Activated T-cell treated with anti-CD3 and anti-CD28 coated beads, Interleukin-2, amount 50 U/mL, for 24 hours (primary cell): ENCODE results near the gene POLR3H.

ENCODE experiments used
- DNase-seq: peaks from one replicate; pipeline ENCODE4 v3.0.0-alpha.2; 2020
- H3K27ac Mint-ChIP-seq: 2 replicates; pipeline ENCODE4 v1.8.0; 2020; ENCODE audit warnings: mild to moderate bottlenecking, mixed read lengths
- H3K27me3 Mint-ChIP-seq: 2 replicates; pipeline ENCODE4 v1.8.0; 2020; ENCODE audit warnings: mixed read lengths
- H3K36me3 Mint-ChIP-seq: 2 replicates; pipeline ENCODE4 v1.8.0; 2020; ENCODE audit warnings: low read depth, mixed read lengths
- H3K4me1 Mint-ChIP-seq: 2 replicates; pipeline ENCODE4 v1.8.0; 2020; ENCODE audit warnings: low read depth, mixed read lengths
- H3K4me3 Mint-ChIP-seq: 2 replicates; pipeline ENCODE4 v1.8.0; 2020; ENCODE audit warnings: mild to moderate bottlenecking, moderate library complexity, mixed read lengths
- H3K9me3 Mint-ChIP-seq: 2 replicates; pipeline ENCODE4 v1.8.0; 2020; ENCODE audit warnings: mixed read lengths

The POLR3H gene

GRCh38 chr22:41524809-41525449, 19.3 kb downstream of the POLR3H start:
- H3K36me3 Mint-ChIP-seq: peaks cover 84% of the 10 kb centered on the region
- no peak overlapping the region for H3K4me3 Mint-ChIP-seq
- no peaks in the 10 kb centered on the region for H3K9me3 Mint-ChIP-seq
- H3K4me1 Mint-ChIP-seq: peaks cover 18% of the 10 kb centered on the region
- DNase-seq: peak; percentile 73
- H3K27me3 Mint-ChIP-seq: no peaks in the 10 kb centered on the region
- H3K27ac Mint-ChIP-seq: peak overlapping the region; percentile 89

DNA sequence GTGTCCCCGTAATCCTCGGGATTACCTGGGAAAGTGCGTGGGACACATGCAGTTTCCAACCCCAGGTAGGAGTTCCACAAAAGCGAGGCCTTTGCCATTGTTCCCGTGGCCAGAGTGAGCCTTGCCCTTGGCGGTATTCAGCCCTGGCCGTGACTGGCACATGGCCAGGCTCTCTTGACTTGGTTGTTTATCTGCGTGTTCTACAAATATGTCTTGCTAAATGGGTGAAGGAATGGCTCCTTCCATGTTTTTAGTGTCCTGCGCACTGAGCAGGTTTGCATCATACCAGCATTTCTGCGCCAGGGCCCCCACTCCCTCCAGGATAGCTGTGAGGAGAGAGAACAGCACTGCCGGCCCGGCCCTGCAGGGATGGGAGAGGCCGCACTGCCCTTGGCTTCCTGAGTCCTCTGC, 20.0 kb downstream of the POLR3H start:
- peaks cover 84% of the 10 kb centered on the region for H3K36me3 Mint-ChIP-seq
- H3K27me3 Mint-ChIP-seq: no peaks in the 10 kb centered on the region
- no peaks in the 10 kb centered on the region for H3K9me3 Mint-ChIP-seq
- no peak overlapping the region for H3K4me3 Mint-ChIP-seq
- peak; percentile 44 for DNase-seq
- H3K4me1 Mint-ChIP-seq: peaks cover 18% of the 10 kb centered on the region
- H3K27ac Mint-ChIP-seq: peak overlapping the region; percentile 89

DNA sequence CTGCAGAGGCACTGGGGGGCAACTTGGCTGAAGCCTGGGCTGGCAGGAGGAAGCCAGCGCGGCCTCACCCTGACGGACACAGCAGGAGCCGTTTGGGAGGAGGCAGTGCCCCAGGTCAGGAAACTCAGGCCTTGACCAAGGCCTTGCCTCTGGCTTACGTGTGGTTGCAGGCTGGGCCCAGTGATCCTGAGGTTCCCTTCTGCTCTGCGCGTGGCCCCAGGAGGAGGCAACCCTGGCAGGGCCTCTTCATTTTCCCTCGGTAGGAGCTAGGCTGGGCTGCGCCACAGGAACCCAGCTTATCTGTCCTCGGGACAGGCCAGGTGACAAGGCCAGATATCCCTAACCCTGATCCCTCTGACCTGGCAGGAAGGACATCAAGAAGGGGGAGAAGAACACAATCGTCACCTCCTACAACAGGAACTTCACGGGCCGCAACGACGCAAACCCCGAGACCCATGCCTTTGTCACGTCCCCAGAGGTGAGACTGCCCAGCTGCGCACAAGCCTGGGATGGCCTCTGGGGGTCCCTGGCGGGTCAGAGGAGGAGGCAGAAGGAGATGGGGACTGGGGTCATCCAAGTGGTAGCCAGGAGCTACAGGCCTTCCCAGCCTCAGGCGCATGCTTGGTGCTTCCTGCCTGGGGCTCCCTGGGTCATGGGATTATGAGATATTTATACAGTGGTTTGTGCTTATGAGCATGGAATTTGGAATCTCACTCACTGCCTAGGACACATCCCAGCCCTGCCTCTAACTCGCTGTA, 20.6 kb downstream of the POLR3H start:
- H3K9me3 Mint-ChIP-seq: no peaks in the 10 kb centered on the region
- peaks cover 17% of the 10 kb centered on the region for H3K4me1 Mint-ChIP-seq
- H3K27ac Mint-ChIP-seq: peak overlapping the region; percentile 89
- no peaks in the 10 kb centered on the region for H3K27me3 Mint-ChIP-seq
- DNase-seq: peak; percentile 37
- H3K36me3 Mint-ChIP-seq: peaks cover 81% of the 10 kb centered on the region
- no peak overlapping the region for H3K4me3 Mint-ChIP-seq

GRCh38 chr22:41522813-41523212, 21.5 kb downstream of the POLR3H start:
- Mint-ChIP-seq H3K9me3 (no peaks in the 10 kb centered on the region), H3K36me3 (peaks cover 81% of the 10 kb centered on the region)

GRCh38 chr22:41521126-41521525, 23.1 kb downstream of the POLR3H start:
- Mint-ChIP-seq H3K4me1 (peaks cover 28% of the 10 kb centered on the region), H3K4me3 (no peak overlapping the region), H3K27me3 (no peaks in the 10 kb centered on the region), H3K36me3 (peaks cover 80% of the 10 kb centered on the region), H3K9me3 (no peaks in the 10 kb centered on the region), H3K27ac (peak overlapping the region; percentile 18)
- no peak for DNase-seq

More at GRCh38 chr22:41522813-41523212, 21.5 kb downstream of the POLR3H start:
- no peak for DNase-seq
- Mint-ChIP-seq H3K27me3 (no peaks in the 10 kb centered on the region), H3K27ac (peak overlapping the region; percentile 89), H3K4me3 (no peak overlapping the region), H3K4me1 (peaks cover 16% of the 10 kb centered on the region)

- DNase-seq: no peak
- H3K27ac Mint-ChIP-seq: peak overlapping the region; percentile 82
- H3K27me3 Mint-ChIP-seq: no peaks in the 10 kb centered on the region
- peaks cover 11% of the 10 kb centered on the region for H3K4me1 Mint-ChIP-seq
- H3K4me3 Mint-ChIP-seq: no peak overlapping the region
- H3K9me3 Mint-ChIP-seq: no peaks in the 10 kb centered on the region
- peaks cover 81% of the 10 kb centered on the region for H3K36me3 Mint-ChIP-seq
Measured at GRCh38 chr22:41518048-41518347, 26.3 kb downstream of the POLR3H start.

DNA sequence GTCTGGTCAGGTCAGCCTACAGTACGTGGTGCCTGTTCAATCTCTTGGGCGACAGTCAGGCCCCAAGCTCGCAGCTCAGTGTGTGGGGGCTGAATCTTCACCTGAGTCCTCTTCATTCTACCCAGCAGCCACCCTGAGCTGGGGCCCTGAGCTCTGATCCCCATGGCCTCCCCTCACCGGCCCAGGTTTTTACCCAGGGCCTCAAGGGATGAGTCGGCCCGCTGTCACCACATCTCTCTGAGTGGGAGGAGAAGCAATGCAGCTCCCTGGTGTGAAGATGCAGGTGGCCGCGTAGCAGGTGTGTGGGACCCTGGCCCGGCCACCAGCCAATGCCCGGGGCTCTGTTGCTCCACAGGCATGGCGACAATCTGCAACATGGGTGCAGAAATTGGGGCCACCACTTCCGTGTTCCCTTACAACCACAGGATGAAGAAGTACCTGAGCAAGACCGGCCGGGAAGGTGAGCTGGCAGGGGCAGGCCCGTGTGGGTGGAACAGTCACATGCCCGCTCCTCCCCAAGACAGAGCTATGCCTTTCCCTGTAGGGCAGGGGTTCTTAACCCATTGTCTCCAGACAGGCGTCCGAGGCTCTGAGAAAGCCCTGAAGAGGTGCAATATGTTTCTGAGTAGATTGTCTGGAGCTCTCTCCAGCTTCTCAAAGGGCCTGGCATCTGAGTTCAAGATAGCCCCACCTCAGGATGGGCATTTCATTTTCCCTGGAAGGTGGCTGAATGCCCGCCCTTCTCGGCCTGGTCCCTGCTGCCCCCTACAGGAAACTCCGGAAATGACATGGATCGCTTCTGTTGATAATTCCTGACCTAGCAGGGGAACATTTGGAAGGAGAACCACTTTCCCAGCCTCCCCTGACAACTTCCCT, 26.9 kb downstream of the POLR3H start:
- no peaks in the 10 kb centered on the region for H3K9me3 Mint-ChIP-seq
- peak; percentile 56 for DNase-seq
- H3K27ac Mint-ChIP-seq: peak overlapping the region; percentile 82
- H3K27me3 Mint-ChIP-seq: no peaks in the 10 kb centered on the region
- H3K36me3 Mint-ChIP-seq: peaks cover 81% of the 10 kb centered on the region
- H3K4me1 Mint-ChIP-seq: peaks cover 11% of the 10 kb centered on the region
- no peak overlapping the region for H3K4me3 Mint-ChIP-seq

DNA sequence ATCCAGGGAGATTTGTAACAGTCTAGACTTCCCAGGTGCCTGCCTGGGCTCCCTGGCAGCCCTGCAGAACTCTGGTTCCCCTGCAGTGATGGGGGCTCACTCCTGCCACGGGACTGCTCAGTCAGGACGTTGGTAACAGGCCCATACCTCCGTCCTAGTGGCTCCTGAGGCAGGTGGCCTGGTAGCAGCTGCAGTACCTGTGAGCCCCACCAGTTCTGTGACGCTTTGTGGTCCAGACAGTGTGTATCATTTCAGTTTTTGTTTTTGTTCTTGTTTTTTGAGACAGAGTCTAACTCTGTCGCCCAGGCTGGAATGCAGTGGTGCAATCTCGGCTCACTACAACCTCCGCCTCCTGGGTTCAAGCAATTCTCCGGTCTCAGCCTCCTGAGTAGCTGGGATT, 27.8 kb downstream of the POLR3H start:
- H3K4me1 Mint-ChIP-seq: peaks cover 11% of the 10 kb centered on the region
- no peaks in the 10 kb centered on the region for H3K9me3 Mint-ChIP-seq
- H3K4me3 Mint-ChIP-seq: no peak overlapping the region
- peaks cover 88% of the 10 kb centered on the region for H3K36me3 Mint-ChIP-seq
- H3K27ac Mint-ChIP-seq: no peak overlapping the region
- H3K27me3 Mint-ChIP-seq: no peaks in the 10 kb centered on the region
- no peak for DNase-seq

GRCh38 chr22:41513391-41513790, 30.9 kb downstream of the POLR3H start:
- Mint-ChIP-seq H3K4me3 (no peak overlapping the region), H3K27ac (peak overlapping the region; percentile 60), H3K9me3 (no peaks in the 10 kb centered on the region), H3K27me3 (no peaks in the 10 kb centered on the region), H3K36me3 (peaks cover 94% of the 10 kb centered on the region), H3K4me1 (peaks cover 11% of the 10 kb centered on the region)
- no peak for DNase-seq

GRCh38 chr22:41512421-41513194, 31.7 kb downstream of the POLR3H start:
- Mint-ChIP-seq H3K9me3 (no peaks in the 10 kb centered on the region), H3K4me1 (peaks cover 11% of the 10 kb centered on the region), H3K27ac (no peak overlapping the region), H3K4me3 (no peak overlapping the region), H3K27me3 (no peaks in the 10 kb centered on the region), H3K36me3 (peaks cover 94% of the 10 kb centered on the region)
- DNase-seq: no peak

DNA sequence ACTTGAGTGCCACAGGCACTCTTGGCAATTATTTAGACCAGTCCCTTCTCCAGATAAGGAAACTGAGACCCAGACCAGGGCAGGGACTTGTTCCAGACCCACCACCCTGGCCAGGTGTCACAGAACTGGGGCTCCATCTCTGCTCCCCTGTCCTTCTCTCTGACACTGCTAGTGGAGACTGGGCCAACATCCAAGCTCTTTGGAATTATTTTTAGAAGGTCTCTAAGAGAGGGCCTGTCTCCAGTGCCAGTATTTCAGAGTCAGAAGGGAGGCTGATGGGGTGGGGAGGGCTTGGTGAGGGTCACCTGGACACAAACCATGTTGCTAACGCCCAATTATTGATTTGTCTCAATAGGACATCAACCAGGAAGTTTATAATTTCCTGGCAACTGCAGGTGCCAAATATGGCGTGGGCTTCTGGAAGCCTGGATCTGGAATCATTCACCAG, 32.7 kb downstream of the POLR3H start:
- Mint-ChIP-seq H3K4me3 (no peak overlapping the region), H3K27me3 (no peaks in the 10 kb centered on the region), H3K9me3 (no peaks in the 10 kb centered on the region), H3K4me1 (peaks cover 2% of the 10 kb centered on the region), H3K36me3 (peaks cover 94% of the 10 kb centered on the region), H3K27ac (no peak overlapping the region)
- no peak for DNase-seq

DNA sequence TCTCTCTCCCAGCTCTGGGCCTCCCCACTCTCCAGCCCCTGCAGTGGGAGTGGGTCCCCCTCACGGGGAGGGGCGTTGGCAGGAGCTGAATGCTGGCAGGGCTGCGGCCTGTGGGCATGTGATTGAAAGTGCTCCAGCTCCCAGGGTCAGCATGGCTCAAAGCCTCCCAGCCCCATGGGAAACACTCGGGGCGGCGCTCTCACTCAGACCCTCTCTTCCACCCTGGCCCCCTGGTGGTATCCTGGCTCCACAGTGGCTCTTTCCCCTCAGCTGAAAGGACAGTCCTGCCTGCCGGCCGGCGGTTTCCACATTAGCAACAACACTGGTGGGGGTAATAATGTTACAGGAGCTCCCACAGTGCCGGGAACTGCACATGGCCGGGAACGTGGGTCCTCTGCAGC, 35.5 kb downstream of the POLR3H start:
- H3K27me3 Mint-ChIP-seq: no peaks in the 10 kb centered on the region
- H3K36me3 Mint-ChIP-seq: peaks cover 84% of the 10 kb centered on the region

GRCh38 chr22:41507330-41508063, 36.8 kb downstream of the POLR3H start:
- Mint-ChIP-seq H3K27me3 (no peaks in the 10 kb centered on the region), H3K9me3 (no peaks in the 10 kb centered on the region), H3K4me1 (peaks cover 2% of the 10 kb centered on the region), H3K36me3 (peaks cover 82% of the 10 kb centered on the region), H3K27ac (peak overlapping the region; percentile 8), H3K4me3 (no peak overlapping the region)
- no peak for DNase-seq

More for the DNA sequence above, 35.5 kb downstream of the POLR3H start:
- Mint-ChIP-seq H3K4me1 (peaks cover 2% of the 10 kb centered on the region), H3K9me3 (no peaks in the 10 kb centered on the region), H3K4me3 (no peak overlapping the region), H3K27ac (no peak overlapping the region)
- DNase-seq: no peak
